Ishikawa (cell line): ENCODE measurements around the gene INMT.

Experiments
- CREB1 ChIP-seq: IDR thresholded peaks from 2 replicates; pipeline ENCODE4 v1.6.1; 2012; ENCODE audit warnings: low read depth
- EGR1 ChIP-seq: IDR thresholded peaks from 2 replicates; pipeline ENCODE4 v1.6.1; 2012
- EP300 ChIP-seq: IDR thresholded peaks from 2 replicates; pipeline ENCODE4 v1.6.1; 2012; ENCODE audit warnings: borderline replicate concordance
- RAD21 ChIP-seq: IDR thresholded peaks from 2 replicates; pipeline ENCODE4 v1.6.1; 2012; ENCODE audit warnings: low read depth
- REST ChIP-seq: IDR thresholded peaks from 2 replicates; pipeline ENCODE4 v1.6.1; 2012; ENCODE audit warnings: low read depth, mild to moderate bottlenecking
- TAF1 ChIP-seq: IDR thresholded peaks from 2 replicates; pipeline ENCODE4 v1.6.1; 2012; ENCODE audit warnings: low read depth, mild to moderate bottlenecking
- USF1 ChIP-seq: IDR thresholded peaks from 2 replicates; pipeline ENCODE4 v1.6.1; 2012

GRCh38 chr7:30731581-30731980 is 20.4 kb upstream of the INMT start:
- TF ChIP-seq EGR1: no peak
- no peak for TF ChIP-seq REST
- no peak for TF ChIP-seq CREB1
- no peak for TF ChIP-seq TAF1
- TF ChIP-seq USF1: no peak
- no peak for TF ChIP-seq EP300
- TF ChIP-seq RAD21: no peak
